A673 (cell line): ENCODE results near the gene SMDT1.
"Not testable (repeated sequence)": the region's sequence is repeated elsewhere in the genome, so short reads cannot be mapped to it uniquely, and the experiment has no call there.

Experiments used
- EZH2 ChIP-seq: fragments of 200-600 bp; sonication (generic); IDR thresholded peaks from 2 replicates; pipeline ENCODE4 v1.6.1; 2017; ENCODE audit warnings: borderline replicate concordance, low read depth, mild to moderate bottlenecking, mixed read lengths, antibody characterized with exemption, low read length; ENCODE audit not compliant: poor library complexity, severe bottlenecking
- TF ChIP-seq, protein P1 (sequence below): fragments of 300-800, 200-600 bp; sonication (generic); conservative IDR thresholded peaks from 2 replicates; pipeline ENCODE4 v1.5.1; 2017; ENCODE audit warnings: low read depth, mild to moderate bottlenecking, antibody characterized with exemption, low read length, moderate library complexity, mixed read lengths

DNA sequence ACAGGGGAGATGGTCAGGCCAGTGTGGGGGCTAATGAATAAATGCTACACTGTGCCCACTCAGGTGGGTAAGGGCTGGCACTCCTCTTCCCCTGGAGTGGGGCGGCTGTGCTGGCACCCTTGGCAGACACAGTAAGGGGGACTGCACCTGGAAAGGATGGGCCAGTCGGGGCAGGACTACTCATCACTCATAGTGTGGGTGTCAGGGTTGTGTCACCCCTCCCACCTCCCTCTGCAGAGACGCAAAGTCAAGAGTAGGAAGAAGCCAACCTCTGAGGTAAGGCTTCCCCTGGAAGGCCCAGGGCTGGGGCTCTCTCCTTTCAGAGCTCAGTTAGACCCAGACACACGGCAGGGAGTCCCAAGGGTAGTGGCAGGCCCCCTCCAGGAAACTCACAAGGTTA, 44.0 kb downstream of the SMDT1 start:
- TF ChIP-seq, protein P1, sequence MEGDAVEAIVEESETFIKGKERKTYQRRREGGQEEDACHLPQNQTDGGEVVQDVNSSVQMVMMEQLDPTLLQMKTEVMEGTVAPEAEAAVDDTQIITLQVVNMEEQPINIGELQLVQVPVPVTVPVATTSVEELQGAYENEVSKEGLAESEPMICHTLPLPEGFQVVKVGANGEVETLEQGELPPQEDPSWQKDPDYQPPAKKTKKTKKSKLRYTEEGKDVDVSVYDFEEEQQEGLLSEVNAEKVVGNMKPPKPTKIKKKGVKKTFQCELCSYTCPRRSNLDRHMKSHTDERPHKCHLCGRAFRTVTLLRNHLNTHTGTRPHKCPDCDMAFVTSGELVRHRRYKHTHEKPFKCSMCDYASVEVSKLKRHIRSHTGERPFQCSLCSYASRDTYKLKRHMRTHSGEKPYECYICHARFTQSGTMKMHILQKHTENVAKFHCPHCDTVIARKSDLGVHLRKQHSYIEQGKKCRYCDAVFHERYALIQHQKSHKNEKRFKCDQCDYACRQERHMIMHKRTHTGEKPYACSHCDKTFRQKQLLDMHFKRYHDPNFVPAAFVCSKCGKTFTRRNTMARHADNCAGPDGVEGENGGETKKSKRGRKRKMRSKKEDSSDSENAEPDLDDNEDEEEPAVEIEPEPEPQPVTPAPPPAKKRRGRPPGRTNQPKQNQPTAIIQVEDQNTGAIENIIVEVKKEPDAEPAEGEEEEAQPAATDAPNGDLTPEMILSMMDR, result not testable (repeated sequence)
- not testable (repeated sequence) for TF ChIP-seq EZH2
